ENCODE data around the gene EFNA5. TPM values are rescaled to one million over a fixed set of nuclear protein-coding genes. Genes with fewer than 3 reads are reported as not detected.

EFNA5 gene
- polyA plus RNA-seq, 1 donor from 2014 or later, result 4.2 TPM

DNA sequence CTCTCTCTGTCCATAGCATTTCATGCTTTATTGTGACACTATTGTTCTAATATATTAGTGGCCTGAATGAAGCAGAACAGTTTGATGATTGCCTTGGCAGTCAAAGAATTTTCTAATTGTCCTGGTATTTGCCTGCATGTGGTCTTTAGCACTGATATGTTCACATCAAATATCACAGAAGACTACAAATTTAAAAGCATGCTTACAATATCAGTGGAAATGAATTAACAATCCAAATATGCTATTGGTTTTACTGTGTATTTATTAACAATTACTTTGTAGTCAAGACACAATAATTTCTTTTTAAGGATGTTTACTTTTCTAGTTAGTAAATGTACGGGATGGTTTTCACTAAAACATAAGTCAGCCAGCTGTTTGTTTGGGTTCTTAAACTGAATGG is 18.3 kb downstream of the EFNA5 start:
- no peak overlapping the region for H2AFZ ChIP-seq (ENCODE audit: low read depth, low read length)
- H3K27me3 ChIP-seq (ENCODE audit: insufficient read depth, low read depth, low read length), result no peaks in the 10 kb centered on the region
- no peak overlapping the region for H3K4me2 ChIP-seq (ENCODE audit: low read length)
- no peaks in the 10 kb centered on the region for H3F3A ChIP-seq (ENCODE audit: insufficient read depth, low read length, poor library complexity, severe bottlenecking)
- peaks cover 92% of the 10 kb centered on the region for H3K79me2 ChIP-seq (replicated peaks; ENCODE audit: insufficient read depth, low read length)
- no peaks in the 10 kb centered on the region for H4K20me1 ChIP-seq (ENCODE audit: insufficient read depth)
- TF ChIP-seq, protein P1, sequence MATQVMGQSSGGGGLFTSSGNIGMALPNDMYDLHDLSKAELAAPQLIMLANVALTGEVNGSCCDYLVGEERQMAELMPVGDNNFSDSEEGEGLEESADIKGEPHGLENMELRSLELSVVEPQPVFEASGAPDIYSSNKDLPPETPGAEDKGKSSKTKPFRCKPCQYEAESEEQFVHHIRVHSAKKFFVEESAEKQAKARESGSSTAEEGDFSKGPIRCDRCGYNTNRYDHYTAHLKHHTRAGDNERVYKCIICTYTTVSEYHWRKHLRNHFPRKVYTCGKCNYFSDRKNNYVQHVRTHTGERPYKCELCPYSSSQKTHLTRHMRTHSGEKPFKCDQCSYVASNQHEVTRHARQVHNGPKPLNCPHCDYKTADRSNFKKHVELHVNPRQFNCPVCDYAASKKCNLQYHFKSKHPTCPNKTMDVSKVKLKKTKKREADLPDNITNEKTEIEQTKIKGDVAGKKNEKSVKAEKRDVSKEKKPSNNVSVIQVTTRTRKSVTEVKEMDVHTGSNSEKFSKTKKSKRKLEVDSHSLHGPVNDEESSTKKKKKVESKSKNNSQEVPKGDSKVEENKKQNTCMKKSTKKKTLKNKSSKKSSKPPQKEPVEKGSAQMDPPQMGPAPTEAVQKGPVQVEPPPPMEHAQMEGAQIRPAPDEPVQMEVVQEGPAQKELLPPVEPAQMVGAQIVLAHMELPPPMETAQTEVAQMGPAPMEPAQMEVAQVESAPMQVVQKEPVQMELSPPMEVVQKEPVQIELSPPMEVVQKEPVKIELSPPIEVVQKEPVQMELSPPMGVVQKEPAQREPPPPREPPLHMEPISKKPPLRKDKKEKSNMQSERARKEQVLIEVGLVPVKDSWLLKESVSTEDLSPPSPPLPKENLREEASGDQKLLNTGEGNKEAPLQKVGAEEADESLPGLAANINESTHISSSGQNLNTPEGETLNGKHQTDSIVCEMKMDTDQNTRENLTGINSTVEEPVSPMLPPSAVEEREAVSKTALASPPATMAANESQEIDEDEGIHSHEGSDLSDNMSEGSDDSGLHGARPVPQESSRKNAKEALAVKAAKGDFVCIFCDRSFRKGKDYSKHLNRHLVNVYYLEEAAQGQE (IDR thresholded peaks at IDR 0.05; ENCODE audit: borderline replicate concordance), result no peak
- no peak for TF ChIP-seq RAD21 (conservative IDR thresholded peaks at IDR 0.05)
- TF ChIP-seq EZH2 (IDR thresholded peaks at IDR 0.05; ENCODE audit: borderline replicate concordance, insufficient read depth, low read length, poor library complexity, severe bottlenecking), result no peak
- TF ChIP-seq TAF1 (IDR thresholded peaks at IDR 0.05; ENCODE audit: low read depth), result no peak
- TF ChIP-seq EP300 (conservative IDR thresholded peaks at IDR 0.05; ENCODE audit: poor library complexity, severe bottlenecking), result no peak
- TF ChIP-seq MXI1 (conservative IDR thresholded peaks at IDR 0.05; ENCODE audit: poor library complexity, severe bottlenecking), result no peak
- TF ChIP-seq, protein P2, sequence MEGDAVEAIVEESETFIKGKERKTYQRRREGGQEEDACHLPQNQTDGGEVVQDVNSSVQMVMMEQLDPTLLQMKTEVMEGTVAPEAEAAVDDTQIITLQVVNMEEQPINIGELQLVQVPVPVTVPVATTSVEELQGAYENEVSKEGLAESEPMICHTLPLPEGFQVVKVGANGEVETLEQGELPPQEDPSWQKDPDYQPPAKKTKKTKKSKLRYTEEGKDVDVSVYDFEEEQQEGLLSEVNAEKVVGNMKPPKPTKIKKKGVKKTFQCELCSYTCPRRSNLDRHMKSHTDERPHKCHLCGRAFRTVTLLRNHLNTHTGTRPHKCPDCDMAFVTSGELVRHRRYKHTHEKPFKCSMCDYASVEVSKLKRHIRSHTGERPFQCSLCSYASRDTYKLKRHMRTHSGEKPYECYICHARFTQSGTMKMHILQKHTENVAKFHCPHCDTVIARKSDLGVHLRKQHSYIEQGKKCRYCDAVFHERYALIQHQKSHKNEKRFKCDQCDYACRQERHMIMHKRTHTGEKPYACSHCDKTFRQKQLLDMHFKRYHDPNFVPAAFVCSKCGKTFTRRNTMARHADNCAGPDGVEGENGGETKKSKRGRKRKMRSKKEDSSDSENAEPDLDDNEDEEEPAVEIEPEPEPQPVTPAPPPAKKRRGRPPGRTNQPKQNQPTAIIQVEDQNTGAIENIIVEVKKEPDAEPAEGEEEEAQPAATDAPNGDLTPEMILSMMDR (IDR thresholded peaks at IDR 0.05; ENCODE audit: poor library complexity, severe bottlenecking), result no peak
- no peak for TF ChIP-seq POLR2AphosphoS5 (IDR thresholded peaks at IDR 0.05)
- no peak for TF ChIP-seq SMC3 (conservative IDR thresholded peaks at IDR 0.05; ENCODE audit: poor library complexity)
- no peak overlapping the region for H3K4me3 ChIP-seq (ENCODE audit: low read length)
- no peaks in the 10 kb centered on the region for H3K36me3 ChIP-seq (ENCODE audit: insufficient read depth, low read length)
- no peak overlapping the region for H3K27ac ChIP-seq (ENCODE audit: low read length)
- no peaks in the 10 kb centered on the region for H3K9me2 ChIP-seq (ENCODE audit: insufficient read depth, low read length)
- no peaks in the 10 kb centered on the region for H3K9me3 ChIP-seq (ENCODE audit: low read length)
- H3K9ac ChIP-seq (ENCODE audit: low read length), result no peak overlapping the region

DNA sequence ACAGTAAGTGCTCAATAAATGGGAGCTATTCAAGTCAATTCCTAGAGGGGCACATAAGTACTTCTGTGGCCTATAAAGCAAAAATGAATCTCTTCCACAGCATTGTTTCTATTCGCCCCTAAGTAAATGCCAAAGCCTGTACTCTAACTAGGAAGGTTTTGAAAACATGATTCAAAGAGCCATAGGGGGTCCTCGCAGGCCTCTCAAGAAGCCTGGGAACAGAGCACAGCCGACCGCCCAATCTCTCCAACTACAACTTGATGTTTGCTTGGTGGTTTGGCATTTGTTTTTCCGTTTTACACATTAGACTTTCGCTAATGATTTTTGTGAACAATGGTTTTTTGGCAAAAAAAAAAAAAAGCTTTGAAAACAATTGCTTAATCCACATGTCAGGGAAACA is 19.4 kb downstream of the EFNA5 start:
- TF ChIP-seq POLR2AphosphoS5 (IDR thresholded peaks at IDR 0.05), result no peak
- no peak for TF ChIP-seq SMC3 (conservative IDR thresholded peaks at IDR 0.05; ENCODE audit: poor library complexity)
- no peak for TF ChIP-seq EP300 (conservative IDR thresholded peaks at IDR 0.05; ENCODE audit: poor library complexity, severe bottlenecking)
- TF ChIP-seq RAD21 (conservative IDR thresholded peaks at IDR 0.05), result no peak
- no peak for TF ChIP-seq TAF1 (IDR thresholded peaks at IDR 0.05; ENCODE audit: low read depth)
- TF ChIP-seq, protein P2 (IDR thresholded peaks at IDR 0.05; ENCODE audit: poor library complexity, severe bottlenecking), result no peak
- TF ChIP-seq, protein P1 (IDR thresholded peaks at IDR 0.05; ENCODE audit: borderline replicate concordance), result no peak
- no peak for TF ChIP-seq EZH2 (IDR thresholded peaks at IDR 0.05; ENCODE audit: borderline replicate concordance, insufficient read depth, low read length, poor library complexity, severe bottlenecking)
- no peak for TF ChIP-seq MXI1 (conservative IDR thresholded peaks at IDR 0.05; ENCODE audit: poor library complexity, severe bottlenecking)
- Histone ChIP-seq H3K4me2 (ENCODE audit: low read length) (no peak overlapping the region), H3K36me3 (ENCODE audit: insufficient read depth, low read length) (no peaks in the 10 kb centered on the region), H3K79me2 (replicated peaks; ENCODE audit: insufficient read depth, low read length) (peaks cover 92% of the 10 kb centered on the region), H3K9ac (ENCODE audit: low read length) (no peak overlapping the region), H3K9me3 (ENCODE audit: low read length) (no peaks in the 10 kb centered on the region), H3K27me3 (ENCODE audit: insufficient read depth, low read depth, low read length) (no peaks in the 10 kb centered on the region), H3K27ac (ENCODE audit: low read length) (no peak overlapping the region), H4K20me1 (ENCODE audit: insufficient read depth) (no peaks in the 10 kb centered on the region), H3K9me2 (ENCODE audit: insufficient read depth, low read length) (no peaks in the 10 kb centered on the region), H3K4me3 (ENCODE audit: low read length) (no peak overlapping the region), H2AFZ (ENCODE audit: low read depth, low read length) (no peak overlapping the region), H3F3A (ENCODE audit: insufficient read depth, low read length, poor library complexity, severe bottlenecking) (no peaks in the 10 kb centered on the region)

Measured in neural cell (in vitro differentiated cells).